Anterior cingulate cortex (tissue), 58 donors: ENCODE measurements around the gene MTMR10.
A peak's percentile ranks its signal among the peaks of the same experiment; 100 is the strongest.

Experiments
- DNase-seq, 58 donors: peaks; one replicate each; lab custom pipeline; 2025; lab: John Stamatoyannopoulos, UW

The MTMR10 gene

GRCh38 chr15:30923429-30923828 lies 68.0 kb downstream of the MTMR10 start:
- DNase-seq: peak in 52 of 58 donors; percentile 12 to 84 (median 60)

DNA sequence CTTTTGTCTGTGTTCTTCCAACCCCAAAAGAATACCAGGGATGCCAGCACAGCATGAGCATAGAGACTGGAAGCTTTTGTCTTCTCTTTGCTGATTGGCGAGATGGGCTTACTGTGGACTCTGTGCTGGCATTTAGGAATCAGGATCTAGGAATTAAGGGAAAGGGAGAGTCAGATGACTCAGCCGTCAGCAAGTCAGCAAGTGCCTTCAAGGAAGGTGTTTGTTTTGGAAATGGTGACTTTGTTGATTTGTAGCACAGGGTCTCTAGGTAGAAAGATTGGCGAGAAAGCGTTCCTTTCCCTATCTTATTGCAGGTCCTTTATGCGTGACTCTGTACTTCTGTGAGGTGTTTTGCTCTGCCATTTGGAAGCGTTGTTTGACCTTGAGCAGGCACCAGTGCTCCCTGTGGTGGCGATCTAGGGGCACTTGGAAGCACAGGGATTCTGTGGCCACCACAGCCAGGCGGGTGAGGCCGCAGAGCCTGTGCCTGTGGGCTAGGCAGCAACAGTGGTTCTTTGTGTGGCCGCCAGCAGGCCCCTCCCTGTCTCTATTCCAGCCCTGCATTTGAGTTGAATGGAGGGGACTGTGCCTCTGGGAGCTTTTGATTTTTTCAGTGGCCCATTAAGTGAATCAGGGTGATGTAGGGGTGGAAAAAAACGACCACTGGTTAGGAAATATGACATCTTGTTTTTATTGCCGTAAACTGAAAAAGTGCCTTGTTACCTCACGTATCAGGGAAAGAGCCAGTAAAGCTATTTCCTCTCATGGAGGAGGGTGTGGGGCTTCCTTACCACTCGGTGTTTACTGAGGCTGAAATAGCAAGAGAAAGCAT lies 68.7 kb downstream of the MTMR10 start:
- peak in 55 of 58 donors; percentile 32 to 93 (median 80) for DNase-seq

GRCh38 chr15:30921781-30922479 lies 69.5 kb downstream of the MTMR10 start:
- peak in 49 of 58 donors; percentile 11 to 80 (median 55) for DNase-seq

GRCh38 chr15:30921106-30921505 lies 70.3 kb downstream of the MTMR10 start:
- DNase-seq: no peak

DNA sequence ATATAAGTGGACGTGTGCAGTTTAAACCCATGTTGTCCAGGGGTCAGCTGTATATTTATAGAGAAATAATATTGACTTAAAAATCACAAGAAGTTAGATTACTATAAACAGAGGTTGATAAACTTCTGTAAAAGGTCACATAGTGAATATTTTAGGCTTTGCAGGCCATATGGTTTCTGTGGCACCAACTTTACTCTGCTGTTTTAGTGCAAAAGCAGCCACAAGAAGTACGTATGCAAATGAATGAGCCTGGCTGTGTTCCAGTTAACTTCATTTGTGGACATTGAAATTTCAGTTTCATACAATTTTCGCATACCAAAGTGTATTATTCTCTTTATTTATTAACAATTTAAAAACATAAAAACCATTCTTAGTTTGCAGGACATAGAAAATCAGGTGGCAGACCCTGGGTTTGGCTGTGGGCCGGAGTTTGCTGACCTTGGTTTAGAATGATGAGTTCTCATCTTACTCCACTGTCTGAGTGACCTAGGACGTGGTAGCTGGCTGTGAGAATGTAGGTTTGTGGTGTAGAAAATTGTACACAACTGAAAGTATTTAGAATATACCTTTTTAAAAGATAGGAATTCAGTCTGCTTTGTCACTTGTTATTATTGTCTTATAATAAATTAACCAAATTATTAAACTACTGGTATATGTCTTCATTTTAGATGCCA lies 71.4 kb downstream of the MTMR10 start:
- no peak for DNase-seq

- no peak for DNase-seq
Measured at GRCh38 chr15:30918366-30918765, 73.1 kb downstream of the MTMR10 start.

- no peak for DNase-seq
Measured at GRCh38 chr15:30917675-30918074, 73.8 kb downstream of the MTMR10 start.

DNA sequence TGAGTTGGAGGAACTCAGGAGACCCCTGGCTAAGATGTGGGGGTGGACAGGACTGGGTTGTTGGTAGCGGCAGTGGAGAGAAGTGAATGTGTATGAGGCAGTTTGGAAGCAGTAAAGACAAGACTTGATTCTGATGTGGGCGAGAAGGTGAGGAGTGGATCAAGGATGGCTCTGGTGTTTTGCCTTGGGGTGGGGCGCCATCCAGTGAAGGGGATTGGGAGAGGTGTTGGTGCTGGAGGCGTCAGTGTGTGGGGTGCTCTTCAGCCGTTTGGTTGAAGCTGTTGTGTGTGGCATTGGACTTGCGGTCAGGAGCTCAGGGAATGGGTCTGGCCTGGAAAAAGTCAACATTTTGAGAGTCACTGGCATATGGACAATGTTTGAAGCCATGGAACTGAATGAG lies 74.4 kb downstream of the MTMR10 start:
- no peak for DNase-seq

- DNase-seq: no peak
Measured at GRCh38 chr15:30913761-30914160, 77.7 kb downstream of the MTMR10 start.

- no peak for DNase-seq
Measured at GRCh38 chr15:30906366-30906765, 85.1 kb downstream of the MTMR10 start.

DNA sequence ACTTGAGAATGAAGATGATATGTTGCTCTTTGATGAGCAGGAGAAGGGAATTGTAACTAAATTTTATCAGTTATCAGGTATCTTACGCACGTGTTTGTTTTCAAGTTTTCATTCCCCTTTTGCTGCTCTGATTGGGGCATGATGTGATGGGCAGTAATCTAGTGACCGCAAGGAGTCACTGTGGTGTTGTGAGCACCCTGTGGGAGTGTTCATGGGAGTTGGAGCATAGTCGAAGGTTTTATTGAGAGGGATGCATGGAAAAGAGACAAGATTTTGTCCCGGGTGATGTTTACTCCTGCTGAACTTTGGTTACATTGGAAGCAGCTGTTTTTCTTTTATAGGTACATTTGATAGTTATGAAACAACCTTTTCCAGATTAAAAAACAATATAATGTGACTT lies 85.6 kb downstream of the MTMR10 start:
- DNase-seq: no peak

DNA sequence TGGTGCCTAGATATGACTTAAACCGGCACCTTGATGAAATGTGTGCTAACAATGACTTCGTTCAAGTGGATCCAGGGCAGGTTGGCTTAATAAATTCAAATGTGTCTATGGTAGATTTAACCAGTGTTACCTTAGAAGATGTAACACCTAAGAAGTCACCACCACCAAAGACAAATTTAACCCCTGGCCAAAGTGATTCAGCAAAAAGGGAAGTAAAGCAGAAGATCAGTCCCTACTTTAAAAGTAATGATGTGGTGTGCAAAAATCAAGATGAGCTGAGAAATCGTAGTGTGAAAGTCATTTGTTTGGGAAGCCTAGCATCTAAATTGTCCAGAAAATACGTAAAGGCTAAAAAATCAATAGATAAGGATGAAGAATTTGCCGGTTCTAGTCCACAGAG lies 86.6 kb downstream of the MTMR10 start:
- DNase-seq: no peak

DNA sequence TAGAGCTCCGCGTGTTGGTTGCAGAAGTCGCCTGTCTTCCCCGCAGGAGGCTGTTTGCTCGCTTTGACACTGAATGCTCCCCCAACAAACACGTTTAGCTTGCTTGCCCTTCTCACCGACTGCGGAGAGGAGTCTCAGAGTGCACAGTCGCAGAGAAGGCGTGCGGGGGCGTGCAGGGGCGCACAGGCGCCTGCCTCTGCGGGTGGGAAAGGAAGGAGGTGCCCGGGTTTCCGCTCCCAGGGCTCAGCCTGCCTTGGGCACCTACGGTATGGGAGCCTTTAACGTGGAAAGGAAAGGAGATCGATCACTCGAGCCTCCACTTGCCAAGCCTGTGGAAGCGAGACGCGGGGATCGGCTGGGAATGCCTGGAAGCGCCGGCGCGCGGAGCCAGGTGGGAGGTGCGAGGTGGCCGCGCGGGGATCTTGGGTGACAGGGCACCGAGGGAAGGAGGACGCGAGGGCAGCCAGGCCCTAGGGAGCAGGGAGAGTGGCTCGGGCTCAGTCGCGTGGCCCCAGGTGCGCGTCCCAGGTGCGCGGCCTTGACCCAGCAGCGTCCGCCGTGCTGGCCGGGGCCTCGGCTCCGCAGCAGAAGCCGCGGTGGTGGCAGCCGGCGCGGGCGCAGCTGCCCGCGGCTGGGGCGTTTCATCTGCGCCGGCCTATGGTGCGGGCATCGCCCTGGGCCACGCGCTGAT lies 87.8 kb downstream of the MTMR10 start, which contains the start of gene FAN1:
Gene FAN1 (plus strand): TSS at position 419 of the 691 bp plus-strand sequence. CDS start 749 bp downstream, outside the sequence.
- peak; percentile 67 to 95 (median 86) for DNase-seq

GRCh38 chr15:30901889-30902288 lies 89.5 kb downstream of the MTMR10 start:
- no peak for DNase-seq

DNA sequence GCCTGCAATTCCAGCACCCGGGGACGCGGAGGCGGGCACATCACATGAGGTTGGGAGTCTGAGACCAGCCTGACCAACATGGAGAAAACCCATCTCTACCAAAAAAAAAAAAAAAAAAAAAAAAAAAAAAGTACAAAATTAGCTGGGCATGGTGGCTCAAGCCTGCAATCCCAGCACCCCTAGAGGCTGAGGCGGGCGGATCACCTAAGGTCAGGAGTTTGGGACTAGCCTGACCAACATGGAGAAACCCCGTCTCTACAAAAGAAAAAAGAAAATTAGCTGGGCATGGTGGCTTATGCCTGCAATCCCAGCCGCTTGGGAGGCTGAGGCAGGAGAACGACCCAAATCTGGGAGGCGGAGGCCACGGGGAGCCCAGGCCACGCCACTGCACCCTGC lies 95.2 kb downstream of the MTMR10 start:
- no peak for DNase-seq

DNA sequence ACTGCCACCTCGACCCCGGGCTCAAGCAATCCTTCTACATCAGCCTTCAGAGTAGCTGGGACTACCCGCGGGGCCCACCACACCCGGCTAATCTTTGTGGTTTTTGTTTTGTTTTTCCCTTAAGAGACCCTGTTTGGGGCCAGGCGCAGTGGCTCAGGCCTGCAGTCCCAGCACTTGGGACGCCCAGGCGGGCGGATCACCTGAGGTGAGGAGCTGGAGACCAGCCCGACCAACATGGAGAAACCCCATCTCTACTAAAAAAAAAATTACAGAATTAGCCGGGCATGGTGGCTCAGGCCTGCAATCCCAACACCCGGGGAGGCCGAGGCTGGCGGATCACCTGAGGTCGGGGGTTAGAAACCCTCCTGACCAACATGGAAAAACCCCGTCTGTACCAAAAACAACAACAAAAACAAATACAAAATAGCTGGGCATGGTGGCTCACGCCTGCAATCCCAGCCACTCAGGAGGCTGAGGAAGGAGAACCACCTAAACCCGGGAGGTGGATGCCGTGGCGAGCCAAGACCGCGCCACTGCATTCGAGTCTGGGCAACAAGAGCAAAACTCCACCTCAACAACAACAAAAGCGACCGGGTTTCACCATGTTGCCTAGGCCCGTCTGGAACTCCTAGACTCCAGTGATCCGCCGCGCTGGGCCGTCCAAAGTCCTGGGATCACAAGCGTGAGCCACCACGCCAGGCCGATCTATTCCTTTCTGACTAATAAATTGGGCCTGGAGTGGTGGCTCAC lies 95.8 kb downstream of the MTMR10 start:
- no peak for DNase-seq

DNA sequence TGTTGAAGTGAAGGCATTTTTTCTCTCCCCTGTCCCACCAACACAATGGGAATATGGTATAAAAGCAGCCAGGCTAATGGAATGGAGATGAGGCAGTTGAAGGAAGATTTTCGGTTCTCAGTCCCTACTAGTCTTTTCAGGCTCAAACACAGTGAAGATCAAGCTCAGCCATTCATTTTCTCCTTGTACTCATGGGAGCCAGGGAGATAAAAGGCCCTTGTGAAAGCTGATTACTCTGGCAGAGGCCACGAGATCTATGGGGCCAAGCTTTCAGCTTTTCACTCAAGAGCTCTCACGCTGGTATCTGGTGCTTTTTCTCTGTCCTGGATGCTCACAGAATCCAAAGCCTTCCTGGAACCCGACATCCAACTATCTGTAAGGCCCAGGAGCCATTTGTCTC lies 102.2 kb downstream of the MTMR10 start:
- peak in 15 of 58 donors; percentile 3 to 44 (median 17) for DNase-seq
